ENCODE measurements around the gene DDAH1.

DNA sequence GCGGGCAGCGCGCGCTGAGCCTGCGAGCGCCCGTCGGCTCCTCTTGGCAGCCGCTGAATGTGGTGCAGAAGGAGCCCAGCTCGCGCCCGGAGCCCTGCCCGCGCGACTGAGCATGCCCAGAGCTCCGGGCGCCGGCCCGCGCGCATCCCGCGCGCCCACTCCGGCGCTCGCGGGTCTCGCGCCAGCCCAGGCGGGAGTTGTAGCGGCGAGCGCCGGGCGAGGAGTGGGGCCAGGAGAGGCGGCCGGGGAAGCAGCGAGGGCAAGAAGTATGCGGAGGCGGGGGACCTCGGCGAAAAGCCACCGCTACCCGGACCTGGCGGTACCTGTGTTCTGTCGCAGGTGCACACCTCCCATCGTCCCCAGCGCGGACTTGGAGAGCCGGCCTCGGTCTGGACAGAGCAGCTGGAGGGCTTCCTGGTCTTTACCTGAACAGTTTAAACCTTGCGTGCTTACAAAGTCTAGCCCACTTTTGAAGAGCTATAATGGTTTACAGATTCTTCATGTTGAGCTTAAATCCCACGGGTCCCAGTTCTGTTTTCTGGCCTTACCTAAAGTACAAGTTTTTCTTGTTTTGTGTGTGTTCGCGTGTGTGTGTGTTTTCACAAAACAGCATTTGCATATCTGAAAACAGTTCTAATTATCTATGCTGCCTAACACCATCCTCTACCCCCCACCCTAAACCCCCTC lies at the start of gene DDAH1:
- TF ChIP-seq, protein P1, sequence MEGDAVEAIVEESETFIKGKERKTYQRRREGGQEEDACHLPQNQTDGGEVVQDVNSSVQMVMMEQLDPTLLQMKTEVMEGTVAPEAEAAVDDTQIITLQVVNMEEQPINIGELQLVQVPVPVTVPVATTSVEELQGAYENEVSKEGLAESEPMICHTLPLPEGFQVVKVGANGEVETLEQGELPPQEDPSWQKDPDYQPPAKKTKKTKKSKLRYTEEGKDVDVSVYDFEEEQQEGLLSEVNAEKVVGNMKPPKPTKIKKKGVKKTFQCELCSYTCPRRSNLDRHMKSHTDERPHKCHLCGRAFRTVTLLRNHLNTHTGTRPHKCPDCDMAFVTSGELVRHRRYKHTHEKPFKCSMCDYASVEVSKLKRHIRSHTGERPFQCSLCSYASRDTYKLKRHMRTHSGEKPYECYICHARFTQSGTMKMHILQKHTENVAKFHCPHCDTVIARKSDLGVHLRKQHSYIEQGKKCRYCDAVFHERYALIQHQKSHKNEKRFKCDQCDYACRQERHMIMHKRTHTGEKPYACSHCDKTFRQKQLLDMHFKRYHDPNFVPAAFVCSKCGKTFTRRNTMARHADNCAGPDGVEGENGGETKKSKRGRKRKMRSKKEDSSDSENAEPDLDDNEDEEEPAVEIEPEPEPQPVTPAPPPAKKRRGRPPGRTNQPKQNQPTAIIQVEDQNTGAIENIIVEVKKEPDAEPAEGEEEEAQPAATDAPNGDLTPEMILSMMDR (IDR thresholded peaks at IDR 0.05), result no peak
- no peak for TF ChIP-seq POLR2A (IDR thresholded peaks at IDR 0.05)

All from ovary (tissue), 3 donors.